Gastroesophageal sphincter (tissue), 3 donors: ENCODE data around the gene PLAA.

Experiments
- CTCF ChIP-seq, 4 experiments: fragments of 200-600 bp in 2 of 4; fragments of 450-650 bp in 2 of 4; sonication (generic) in 1 of 4; IDR thresholded peaks; one replicate each; pipeline ENCODE4 v1.5.1; 2017 to 2019; ENCODE audit warnings: antibody characterized with exemption in 4 of 4, mild to moderate bottlenecking in 2 of 4, moderate library complexity in 2 of 4
- POLR2A ChIP-seq, 2 donors: fragments of 450-650 bp; IDR thresholded peaks; one replicate each; pipeline ENCODE4 v1.6.1; 2017; ENCODE audit warnings: antibody characterized with exemption in 2 of 2, mild to moderate bottlenecking in 2 of 2, moderate library complexity in 1 of 2

- TF ChIP-seq CTCF (IDR thresholded peaks at IDR 0.05): peak in 3 of 4 experiments; percentile 33 to 55 (median 45)
- TF ChIP-seq POLR2A (IDR thresholded peaks at IDR 0.05): peak; percentile 67 to 69
Measured at GRCh38 chr9:26892251-26893029, 54.6 kb downstream of the PLAA start, which contains the start of gene CAAP1.
